ENCODE results near the gene CCDC197.

The CCDC197 gene

GRCh38 chr14:94052199-94052598 is 55.1 kb downstream of the CCDC197 start:
- Histone ChIP-seq H3K4me1 (ENCODE audit: low read length) (peaks cover 26% of the 10 kb centered on the region), H2AFZ (ENCODE audit: low read length) (no peak overlapping the region), H3K9me3 (replicated peaks; ENCODE audit: insufficient read depth, low read length) (no peaks in the 10 kb centered on the region), H3K4me3 (ENCODE audit: low read length) (no peak overlapping the region), H3K36me3 (replicated peaks; ENCODE audit: insufficient read depth, low read length) (no peaks in the 10 kb centered on the region), H3K9me2 (replicated peaks; ENCODE audit: insufficient read depth, low read length) (no peaks in the 10 kb centered on the region), H3K27ac (ENCODE audit: low read length) (peak overlapping the region; percentile 60), H3K79me2 (ENCODE audit: low read length) (peaks cover 10% of the 10 kb centered on the region), H3F3A (ENCODE audit: insufficient read depth, low read length) (peaks cover 9% of the 10 kb centered on the region), H3K27me3 (replicated peaks; ENCODE audit: insufficient read depth, low read length) (no peaks in the 10 kb centered on the region), H3K4me2 (ENCODE audit: low read depth, low read length) (no peak overlapping the region), H3K9ac (ENCODE audit: low read length) (no peak overlapping the region), H4K20me1 (ENCODE audit: insufficient read depth, low read length) (no peaks in the 10 kb centered on the region)
- DNase-seq, result peak; percentile 27
- TF ChIP-seq, protein P1, sequence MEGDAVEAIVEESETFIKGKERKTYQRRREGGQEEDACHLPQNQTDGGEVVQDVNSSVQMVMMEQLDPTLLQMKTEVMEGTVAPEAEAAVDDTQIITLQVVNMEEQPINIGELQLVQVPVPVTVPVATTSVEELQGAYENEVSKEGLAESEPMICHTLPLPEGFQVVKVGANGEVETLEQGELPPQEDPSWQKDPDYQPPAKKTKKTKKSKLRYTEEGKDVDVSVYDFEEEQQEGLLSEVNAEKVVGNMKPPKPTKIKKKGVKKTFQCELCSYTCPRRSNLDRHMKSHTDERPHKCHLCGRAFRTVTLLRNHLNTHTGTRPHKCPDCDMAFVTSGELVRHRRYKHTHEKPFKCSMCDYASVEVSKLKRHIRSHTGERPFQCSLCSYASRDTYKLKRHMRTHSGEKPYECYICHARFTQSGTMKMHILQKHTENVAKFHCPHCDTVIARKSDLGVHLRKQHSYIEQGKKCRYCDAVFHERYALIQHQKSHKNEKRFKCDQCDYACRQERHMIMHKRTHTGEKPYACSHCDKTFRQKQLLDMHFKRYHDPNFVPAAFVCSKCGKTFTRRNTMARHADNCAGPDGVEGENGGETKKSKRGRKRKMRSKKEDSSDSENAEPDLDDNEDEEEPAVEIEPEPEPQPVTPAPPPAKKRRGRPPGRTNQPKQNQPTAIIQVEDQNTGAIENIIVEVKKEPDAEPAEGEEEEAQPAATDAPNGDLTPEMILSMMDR (IDR thresholded peaks at IDR 0.05; ENCODE audit: low read length), result no peak
- TF ChIP-seq EZH2 (optimal IDR thresholded peaks at IDR 0.05; ENCODE audit: low read depth, low read length) (no peak), EZH2phosphoT487 (IDR thresholded peaks at IDR 0.05; ENCODE audit: low read length) (no peak)

GRCh38 chr14:94052662-94053061 is 55.6 kb downstream of the CCDC197 start:
- no peak for DNase-seq
- Histone ChIP-seq H3K4me1 (ENCODE audit: low read length) (peaks cover 31% of the 10 kb centered on the region), H3K9me3 (replicated peaks; ENCODE audit: insufficient read depth, low read length) (no peaks in the 10 kb centered on the region), H3K4me3 (ENCODE audit: low read length) (no peak overlapping the region), H3K9me2 (replicated peaks; ENCODE audit: insufficient read depth, low read length) (no peaks in the 10 kb centered on the region), H2AFZ (ENCODE audit: low read length) (no peak overlapping the region), H3F3A (ENCODE audit: insufficient read depth, low read length) (peaks cover 14% of the 10 kb centered on the region), H3K36me3 (replicated peaks; ENCODE audit: insufficient read depth, low read length) (no peaks in the 10 kb centered on the region), H3K4me2 (ENCODE audit: low read depth, low read length) (no peak overlapping the region), H3K27me3 (replicated peaks; ENCODE audit: insufficient read depth, low read length) (no peaks in the 10 kb centered on the region), H3K79me2 (ENCODE audit: low read length) (peaks cover 10% of the 10 kb centered on the region), H3K27ac (ENCODE audit: low read length) (peak overlapping the region; percentile 60; the same call in 1 of the 2 replicates), H4K20me1 (ENCODE audit: insufficient read depth, low read length) (no peaks in the 10 kb centered on the region), H3K9ac (ENCODE audit: low read length) (no peak overlapping the region)
- TF ChIP-seq EZH2phosphoT487 (IDR thresholded peaks at IDR 0.05; ENCODE audit: low read length) (no peak), EZH2 (optimal IDR thresholded peaks at IDR 0.05; ENCODE audit: low read depth, low read length) (no peak)
- TF ChIP-seq, protein P1 (IDR thresholded peaks at IDR 0.05; ENCODE audit: low read length), result no peak

DNA sequence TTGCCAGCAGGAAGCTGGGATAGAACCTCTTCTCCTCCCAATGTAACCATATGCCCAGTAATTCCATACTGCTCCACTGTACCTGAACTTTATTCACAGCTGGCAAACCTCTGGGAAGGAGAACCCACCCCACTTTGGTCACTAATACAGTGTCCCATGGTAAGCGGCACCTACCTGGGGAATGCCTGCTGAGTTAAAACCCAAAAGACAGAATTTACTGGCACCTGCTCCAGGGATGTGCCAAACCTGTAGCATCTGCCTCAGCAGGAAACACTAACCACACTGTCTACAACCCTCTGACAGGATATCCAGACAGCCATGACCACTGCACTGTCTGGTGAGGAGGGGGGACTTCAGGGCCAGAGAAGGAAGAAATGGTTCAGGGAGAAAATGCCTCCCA is 57.3 kb downstream of the CCDC197 start:
- peaks cover 26% of the 10 kb centered on the region for H3K79me2 ChIP-seq (ENCODE audit: low read length)
- H3K4me3 ChIP-seq (ENCODE audit: low read length), result no peak overlapping the region
- no peaks in the 10 kb centered on the region for H3K9me2 ChIP-seq (replicated peaks; ENCODE audit: insufficient read depth, low read length)
- H3K27ac ChIP-seq (ENCODE audit: low read length), result no peak overlapping the region
- H3K9me3 ChIP-seq (replicated peaks; ENCODE audit: insufficient read depth, low read length), result no peaks in the 10 kb centered on the region
- H3K4me1 ChIP-seq (ENCODE audit: low read length), result peaks cover 44% of the 10 kb centered on the region
- H3K27me3 ChIP-seq (replicated peaks; ENCODE audit: insufficient read depth, low read length), result no peaks in the 10 kb centered on the region
- H3K9ac ChIP-seq (ENCODE audit: low read length), result no peak overlapping the region
- H3K36me3 ChIP-seq (replicated peaks; ENCODE audit: insufficient read depth, low read length), result no peaks in the 10 kb centered on the region
- no peaks in the 10 kb centered on the region for H4K20me1 ChIP-seq (ENCODE audit: insufficient read depth, low read length)
- no peak overlapping the region for H2AFZ ChIP-seq (ENCODE audit: low read length)
- no peak for DNase-seq
- TF ChIP-seq EZH2 (optimal IDR thresholded peaks at IDR 0.05; ENCODE audit: low read depth, low read length), result no peak
- TF ChIP-seq, protein P1 (IDR thresholded peaks at IDR 0.05; ENCODE audit: low read length), result no peak
- TF ChIP-seq EZH2phosphoT487 (IDR thresholded peaks at IDR 0.05; ENCODE audit: low read length), result no peak
- peaks cover 18% of the 10 kb centered on the region for H3F3A ChIP-seq (ENCODE audit: insufficient read depth, low read length)
- H3K4me2 ChIP-seq (ENCODE audit: low read depth, low read length), result no peak overlapping the region
